ENCODE results near the gene ASCL4. TPM values are rescaled to one million over a fixed set of nuclear protein-coding genes. Genes with fewer than 3 reads are reported as not detected.

ASCL4 gene
- polyA plus RNA-seq, 1 experiment = not detected

DNA sequence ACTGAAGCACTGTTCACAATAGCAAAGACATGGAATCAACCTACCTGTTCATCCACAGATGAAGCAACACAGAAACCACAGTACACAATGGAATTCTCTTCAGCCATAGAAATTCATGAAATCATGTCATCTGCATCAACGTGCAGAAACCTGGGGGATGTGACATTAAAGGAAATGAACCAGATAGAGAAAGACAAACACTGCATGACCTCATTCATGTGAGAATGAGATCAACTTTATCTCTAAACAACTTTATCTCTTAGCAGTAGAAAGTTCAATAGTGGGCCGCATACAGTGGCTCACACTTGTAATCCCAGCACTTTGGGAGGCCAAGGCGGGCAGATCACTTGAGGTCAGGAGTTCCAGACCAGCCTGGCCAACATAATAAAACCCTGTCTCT, 19.9 kb downstream of the ASCL4 start:
- no peaks in the 10 kb centered on the region for H3K9me3 ChIP-seq (ENCODE audit: control insufficient read depth, insufficient read depth, low read length)
- DNase-seq (ENCODE audit: low read depth, low spot score) = no peak
- no peak for TF ChIP-seq CTCF (IDR thresholded peaks at IDR 0.05; ENCODE audit: low read depth, low read length)
- H3K27ac ChIP-seq (ENCODE audit: low read depth, low read length) = no peak overlapping the region
- ChIA-PET POLR2A (no interaction called here), CTCF (no interaction called here)
- H3K27me3 ChIP-seq (ENCODE audit: control insufficient read depth, insufficient read depth, low read length) = peaks cover 5% of the 10 kb centered on the region
- H3K4me3 ChIP-seq (ENCODE audit: low read depth, low read length) = no peak overlapping the region

- CTCF ChIA-PET = no interaction called here
- no peak overlapping the region for H3K27ac ChIP-seq (ENCODE audit: low read depth, low read length)
- DNase-seq (ENCODE audit: low read depth, low spot score) = no peak
- POLR2A ChIA-PET = no interaction called here
- no peaks in the 10 kb centered on the region for H3K9me3 ChIP-seq (ENCODE audit: control insufficient read depth, insufficient read depth, low read length)
- peaks cover 5% of the 10 kb centered on the region for H3K27me3 ChIP-seq (ENCODE audit: control insufficient read depth, insufficient read depth, low read length)
- no peak overlapping the region for H3K4me3 ChIP-seq (ENCODE audit: low read depth, low read length)
- no peak for TF ChIP-seq CTCF (IDR thresholded peaks at IDR 0.05; ENCODE audit: low read depth, low read length)
These were observed 24.1 kb downstream of the ASCL4 start for GRCh38 chr12:107798580-107798979.

DNA sequence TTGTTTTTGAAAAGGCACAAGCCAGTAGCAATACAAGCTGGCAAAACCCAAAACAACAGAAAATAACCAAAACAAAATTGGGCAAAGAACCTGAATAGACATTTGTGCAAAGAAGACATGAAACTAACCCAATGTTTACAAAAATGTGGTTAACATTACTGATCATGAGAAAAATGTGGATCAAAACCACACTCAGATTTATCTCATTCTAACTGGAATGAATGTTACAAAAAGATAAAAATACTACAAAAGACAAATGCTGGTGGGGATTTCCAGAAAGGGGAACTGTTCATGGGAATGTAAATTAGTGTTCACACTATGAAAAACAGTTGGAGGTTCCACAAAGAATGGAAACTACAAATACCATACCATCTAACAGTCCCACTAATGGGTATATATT, 26.6 kb downstream of the ASCL4 start:
- no peak for TF ChIP-seq CTCF (IDR thresholded peaks at IDR 0.05; ENCODE audit: low read depth, low read length)
- CTCF ChIA-PET = no interaction called here
- H3K9me3 ChIP-seq (ENCODE audit: control insufficient read depth, insufficient read depth, low read length) = no peaks in the 10 kb centered on the region
- POLR2A ChIA-PET = no interaction called here
- no peak overlapping the region for H3K27ac ChIP-seq (ENCODE audit: low read depth, low read length)
- no peak for DNase-seq (ENCODE audit: low read depth, low spot score)
- H3K4me3 ChIP-seq (ENCODE audit: low read depth, low read length) = no peak overlapping the region
- H3K27me3 ChIP-seq (ENCODE audit: control insufficient read depth, insufficient read depth, low read length) = peaks cover 5% of the 10 kb centered on the region

DNA sequence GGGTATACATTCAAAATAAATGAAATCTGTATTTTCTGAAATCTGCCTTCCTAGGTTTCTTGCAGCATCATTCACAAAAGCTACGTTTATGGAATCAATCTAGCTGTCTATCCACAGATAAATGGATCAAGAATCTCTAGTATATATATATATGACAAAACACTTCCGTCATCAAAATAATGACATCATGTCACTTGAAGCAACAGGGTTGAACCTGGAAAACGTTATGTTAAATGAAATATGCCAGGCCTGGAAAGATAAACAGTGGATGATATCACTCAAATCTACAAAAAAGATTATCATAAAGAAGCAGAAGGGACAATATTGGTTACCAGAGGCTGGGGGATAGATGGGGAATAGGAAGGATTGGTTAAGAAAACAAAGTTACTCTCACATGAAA, 28.6 kb downstream of the ASCL4 start:
- Histone ChIP-seq H3K4me3 (ENCODE audit: low read depth, low read length) (no peak overlapping the region), H3K9me3 (ENCODE audit: control insufficient read depth, insufficient read depth, low read length) (no peaks in the 10 kb centered on the region), H3K27ac (ENCODE audit: low read depth, low read length) (no peak overlapping the region), H3K27me3 (ENCODE audit: control insufficient read depth, insufficient read depth, low read length) (no peaks in the 10 kb centered on the region)
- ChIA-PET CTCF (no interaction called here), POLR2A (no interaction called here)
- DNase-seq (ENCODE audit: low read depth, low spot score) = no peak
- TF ChIP-seq CTCF (IDR thresholded peaks at IDR 0.05; ENCODE audit: low read depth, low read length) = no peak

DNA sequence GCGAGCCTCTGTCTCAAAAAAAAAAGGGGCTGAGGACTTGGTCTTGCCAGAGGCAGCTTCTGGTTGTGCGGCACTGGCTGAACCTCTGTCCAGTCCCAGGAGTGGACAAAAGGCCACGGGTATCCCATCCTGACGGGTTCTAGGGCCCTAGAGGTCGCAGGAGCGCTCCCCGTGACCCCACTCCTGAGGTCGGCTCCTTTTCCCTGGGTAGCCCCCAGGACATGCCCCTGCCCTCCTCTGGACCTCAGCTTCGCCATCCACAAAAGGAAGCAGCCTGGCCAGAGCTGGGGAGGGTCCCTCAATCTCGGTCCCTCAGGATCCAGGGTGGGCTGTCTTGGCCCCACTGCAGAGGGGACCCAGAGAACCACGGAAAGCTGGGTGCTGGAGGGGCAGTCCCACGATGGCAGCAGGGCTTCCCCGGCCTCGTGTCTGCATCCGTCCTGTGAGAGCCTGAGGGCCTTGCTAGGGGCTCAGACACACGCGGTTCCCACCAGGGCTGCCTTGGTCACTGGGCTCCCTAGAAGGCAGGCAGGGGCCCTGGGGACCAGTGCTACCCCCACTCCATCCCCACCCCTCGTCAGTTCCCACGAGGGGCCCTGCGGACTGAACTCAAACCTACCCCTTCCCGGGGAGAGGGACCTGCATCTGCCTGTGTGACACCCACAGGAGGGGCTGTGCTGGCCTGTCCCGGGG, 31.1 kb downstream of the ASCL4 start:
- no peak overlapping the region for H3K4me3 ChIP-seq (ENCODE audit: low read depth, low read length)
- no peaks in the 10 kb centered on the region for H3K9me3 ChIP-seq (ENCODE audit: control insufficient read depth, insufficient read depth, low read length)
- H3K27me3 ChIP-seq (ENCODE audit: control insufficient read depth, insufficient read depth, low read length) = no peaks in the 10 kb centered on the region
- ChIA-PET POLR2A (no interaction called here), CTCF (no interaction called here)
- no peak for DNase-seq (ENCODE audit: low read depth, low spot score)
- H3K27ac ChIP-seq (ENCODE audit: low read depth, low read length) = no peak overlapping the region
- TF ChIP-seq CTCF (IDR thresholded peaks at IDR 0.05; ENCODE audit: low read depth, low read length) = no peak
